K562 (cell line): ENCODE data around the gene LTB4R2. TPM values are rescaled to one million over a fixed set of nuclear protein-coding genes. Genes with fewer than 3 reads are reported as not detected.

ENCODE experiments used
- ASH1L ChIP-seq: fragments of 450-650 bp; IDR thresholded peaks from 2 replicates; pipeline ENCODE4 v1.6.1; 2018; ENCODE audit warnings: borderline replicate concordance, mild to moderate bottlenecking, low read depth; ENCODE audit not compliant: partially characterized antibody
- ATF1 ChIP-seq, 2 experiments: fragments of 450-650 bp in 1 of 2; IDR thresholded peaks; 2 replicates each; pipeline ENCODE4 v1.6.1; 2016; ENCODE audit warnings: missing compliant biosample characterization in 1 of 2, missing genetic modification characterization in 1 of 2
- DACH1 ChIP-seq: fragments of 450-650 bp; IDR thresholded peaks from 2 replicates; pipeline ENCODE4 v1.6.1; 2018; ENCODE audit not compliant: partially characterized antibody
- HDGF ChIP-seq: fragments of 450-650 bp; IDR thresholded peaks from 2 replicates; pipeline ENCODE4 v1.6.1; 2016
- MAFF ChIP-seq: IDR thresholded peaks from 2 replicates; pipeline ENCODE4 v1.6.1; 2012; ENCODE audit warnings: low read length, improper control_type of control experiment
- MEIS2 ChIP-seq: fragments of 450-650 bp; IDR thresholded peaks from 2 replicates; pipeline ENCODE4 v1.6.1; 2014; ENCODE audit warnings: mild to moderate bottlenecking; ENCODE audit not compliant: partially characterized antibody
- MIER1 ChIP-seq: fragments of 450-650 bp; IDR thresholded peaks from 2 replicates; pipeline ENCODE4 v1.6.1; 2016; ENCODE audit warnings: antibody characterized with exemption, mild to moderate bottlenecking, low read depth
- NCOA2 ChIP-seq, 2 experiments: fragments of 450-650 bp; IDR thresholded peaks; 2 replicates each; pipeline ENCODE4 v1.6.1; 2018; ENCODE audit warnings: mild to moderate bottlenecking in 2 of 2, moderate library complexity in 1 of 2; ENCODE audit not compliant: partially characterized antibody in 2 of 2
- PURB ChIP-seq: sonication (generic); formaldehyde crosslinking; IDR thresholded peaks from 2 replicates; pipeline ENCODE4 v1.9.0; 2021; ENCODE audit warnings: low read depth, mild to moderate bottlenecking, missing genetic modification reagents
- PYGO2 ChIP-seq: fragments of 450-650 bp; IDR thresholded peaks from 2 replicates; pipeline ENCODE4 v1.6.1; 2016; ENCODE audit warnings: mild to moderate bottlenecking, missing genetic modification characterization, moderate library complexity, missing compliant biosample characterization
- SIRT6 ChIP-seq: IDR thresholded peaks from one replicate; pipeline ENCODE4 v1.6.1; 2012; ENCODE audit warnings: low read depth, mild to moderate bottlenecking, control low read depth, inconsistent platforms, low read length, moderate library complexity
- TBP ChIP-seq: optimal IDR thresholded peaks from 2 replicates; pipeline ENCODE3; 2011; ENCODE audit warnings: low read depth, low read length, improper control_type of control experiment
- XRCC3 ChIP-seq: fragments of 450-650 bp; IDR thresholded peaks from 2 replicates; pipeline ENCODE4 v1.6.1; 2017; ENCODE audit warnings: mild to moderate bottlenecking, moderate library complexity
- ZNF121 ChIP-seq: sonication (generic); formaldehyde crosslinking; conservative IDR thresholded peaks from 2 replicates; pipeline ENCODE4 v1.8.0; 2022; ENCODE audit warnings: missing genetic modification reagents
- ZNF134 ChIP-seq: fragments of 250-450 bp; sonication (Bioruptor Pico); conservative IDR thresholded peaks from 2 replicates; pipeline ENCODE4 v1.4.0; 2020
- ZNF347 ChIP-seq: fragments of 450-650 bp; formaldehyde crosslinking; IDR thresholded peaks from 2 replicates; pipeline ENCODE4 v1.4.0; 2020; ENCODE audit warnings: low read depth, mild to moderate bottlenecking, moderate library complexity
- polyA plus RNA-seq, 8 experiments: library from polyadenylated mRNA; depleted of rRNA in 4 of 8; stranded (reverse) in 5 of 8; unstranded in 3 of 8; fragments of >200 nt; fragmentation: Nextera tagmentation in 2 of 8; fragmentation: Illumina TruSeq in 1 of 8; extraction: Ambion mirVana in 2 of 8; extraction: Trizol in 1 of 8; gene quantifications; 2 replicates each; pipeline versions ENCODE4 v1.2.1 to v1.2.3, GENCODE V29; 2011 to 2014; ENCODE audit warnings: inconsistent platforms in 1 of 8, missing spikeins in 1 of 8
- total RNA-seq, 7 experiments: library from RNA; depleted of rRNA in 6 of 7; stranded (reverse); fragments of >200 nt in 6 of 7; fragmentation: Illumina TruSeq in 2 of 7; extraction: Trizol in 2 of 7; gene quantifications; 2 replicates each; pipeline versions ENCODE4 v1.2.1 to v1.2.3, GENCODE V29; 2011 to 2021; ENCODE audit warnings: low replicate concordance in 1 of 7
- TF ChIP-seq, protein P1 (sequence below): fragments of 250-450 bp; sonication (Bioruptor Pico); IDR thresholded peaks from 2 replicates; pipeline ENCODE4 v1.4.0; 2020; ENCODE audit warnings: mild to moderate bottlenecking, moderate library complexity, borderline replicate concordance
- TF ChIP-seq, protein P2 (sequence below): sonication (generic); formaldehyde crosslinking; IDR thresholded peaks from 2 replicates; pipeline ENCODE4 v1.8.1; 2022; ENCODE audit warnings: missing genetic modification reagents
- TF ChIP-seq, protein P3 (sequence below): fragments of 450-650 bp; IDR thresholded peaks from 2 replicates; pipeline ENCODE4 v1.7.0; 2016; ENCODE audit warnings: borderline replicate concordance
- TF ChIP-seq, protein P4 (sequence below): fragments of 250-450 bp; sonication (Bioruptor Pico); IDR thresholded peaks from 2 replicates; pipeline ENCODE4 v1.8.0; 2022; ENCODE audit warnings: moderate library complexity, mild to moderate bottlenecking, inconsistent platforms

LTB4R2 gene
- total and polyA plus RNA-seq, 9 of the 15 experiments (the other 6 are each of a cell fraction or from before 2014, with no cell fraction given) = 0.03 to 11.6 (median 2.8) TPM; not detected in 1

DNA sequence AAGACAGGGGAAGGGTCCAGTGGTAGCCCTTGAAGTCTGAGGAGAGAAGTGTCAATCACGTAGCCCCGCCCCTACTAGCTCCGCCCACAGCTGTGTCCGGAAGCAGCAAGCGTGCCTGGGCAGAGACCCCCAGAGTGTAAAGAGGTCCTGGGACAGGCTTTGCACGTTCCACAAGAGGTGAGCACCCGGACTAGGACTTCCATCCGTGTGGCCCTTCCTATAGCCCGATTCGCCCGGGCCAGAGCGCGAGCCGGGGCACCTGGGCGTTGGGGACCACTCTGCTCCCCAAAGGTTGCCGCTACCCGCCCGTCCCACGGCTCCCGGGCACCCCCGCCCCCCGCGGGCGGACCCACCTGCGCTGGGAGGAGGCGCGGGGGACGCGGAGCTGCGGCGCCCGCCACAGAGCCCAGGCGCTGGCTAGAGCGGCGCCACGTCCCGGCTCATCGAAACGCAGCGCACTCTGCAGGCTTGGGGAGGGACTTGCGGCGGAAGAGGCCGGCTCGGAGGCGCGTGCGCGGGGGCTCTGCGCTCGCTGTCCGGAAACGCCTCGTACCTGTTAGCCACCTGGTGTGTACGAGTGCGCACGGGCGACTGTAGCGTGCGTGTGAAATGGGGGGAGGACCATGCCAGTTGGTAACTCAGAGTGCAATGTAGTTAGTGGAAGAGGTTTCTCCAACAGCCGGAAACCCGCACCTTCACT is 38.7 kb upstream of the LTB4R2 start, which contains the start of gene RABGGTA (continued):
- no peak for TF ChIP-seq ATF1 (CRISPR knock-in tag; IDR thresholded peaks at IDR 0.05)
- TF ChIP-seq ATF1 (tag; IDR thresholded peaks at IDR 0.05) = peak; percentile 74
- TF ChIP-seq PYGO2 (tag) = no peak
- TF ChIP-seq MAFF = no peak
- no peak for TF ChIP-seq ZNF134 (CRISPR knock-in tag)
- TF ChIP-seq ZNF121 = no peak
- TF ChIP-seq MIER1 = no peak
- TF ChIP-seq NCOA2 (IDR thresholded peaks at IDR 0.05; ENCODE audit: partially characterized antibody in 2 of 2) = no peak
- TF ChIP-seq, protein P1, sequence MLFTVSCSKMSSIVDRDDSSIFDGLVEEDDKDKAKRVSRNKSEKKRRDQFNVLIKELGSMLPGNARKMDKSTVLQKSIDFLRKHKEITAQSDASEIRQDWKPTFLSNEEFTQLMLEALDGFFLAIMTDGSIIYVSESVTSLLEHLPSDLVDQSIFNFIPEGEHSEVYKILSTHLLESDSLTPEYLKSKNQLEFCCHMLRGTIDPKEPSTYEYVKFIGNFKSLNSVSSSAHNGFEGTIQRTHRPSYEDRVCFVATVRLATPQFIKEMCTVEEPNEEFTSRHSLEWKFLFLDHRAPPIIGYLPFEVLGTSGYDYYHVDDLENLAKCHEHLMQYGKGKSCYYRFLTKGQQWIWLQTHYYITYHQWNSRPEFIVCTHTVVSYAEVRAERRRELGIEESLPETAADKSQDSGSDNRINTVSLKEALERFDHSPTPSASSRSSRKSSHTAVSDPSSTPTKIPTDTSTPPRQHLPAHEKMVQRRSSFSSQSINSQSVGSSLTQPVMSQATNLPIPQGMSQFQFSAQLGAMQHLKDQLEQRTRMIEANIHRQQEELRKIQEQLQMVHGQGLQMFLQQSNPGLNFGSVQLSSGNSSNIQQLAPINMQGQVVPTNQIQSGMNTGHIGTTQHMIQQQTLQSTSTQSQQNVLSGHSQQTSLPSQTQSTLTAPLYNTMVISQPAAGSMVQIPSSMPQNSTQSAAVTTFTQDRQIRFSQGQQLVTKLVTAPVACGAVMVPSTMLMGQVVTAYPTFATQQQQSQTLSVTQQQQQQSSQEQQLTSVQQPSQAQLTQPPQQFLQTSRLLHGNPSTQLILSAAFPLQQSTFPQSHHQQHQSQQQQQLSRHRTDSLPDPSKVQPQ (CRISPR knock-in tag) = no peak
- no peak for TF ChIP-seq ZNF347 (CRISPR knock-in tag)
- TF ChIP-seq, protein P2, sequence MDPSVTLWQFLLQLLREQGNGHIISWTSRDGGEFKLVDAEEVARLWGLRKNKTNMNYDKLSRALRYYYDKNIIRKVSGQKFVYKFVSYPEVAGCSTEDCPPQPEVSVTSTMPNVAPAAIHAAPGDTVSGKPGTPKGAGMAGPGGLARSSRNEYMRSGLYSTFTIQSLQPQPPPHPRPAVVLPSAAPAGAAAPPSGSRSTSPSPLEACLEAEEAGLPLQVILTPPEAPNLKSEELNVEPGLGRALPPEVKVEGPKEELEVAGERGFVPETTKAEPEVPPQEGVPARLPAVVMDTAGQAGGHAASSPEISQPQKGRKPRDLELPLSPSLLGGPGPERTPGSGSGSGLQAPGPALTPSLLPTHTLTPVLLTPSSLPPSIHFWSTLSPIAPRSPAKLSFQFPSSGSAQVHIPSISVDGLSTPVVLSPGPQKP (CRISPR knock-in tag) = no peak
- no peak for TF ChIP-seq PURB (CRISPR knock-in tag)
- peak; percentile 72 for TF ChIP-seq MEIS2
- no peak for TF ChIP-seq SIRT6
- TF ChIP-seq XRCC3 = no peak
- no peak for TF ChIP-seq HDGF
- TF ChIP-seq, protein P3, sequence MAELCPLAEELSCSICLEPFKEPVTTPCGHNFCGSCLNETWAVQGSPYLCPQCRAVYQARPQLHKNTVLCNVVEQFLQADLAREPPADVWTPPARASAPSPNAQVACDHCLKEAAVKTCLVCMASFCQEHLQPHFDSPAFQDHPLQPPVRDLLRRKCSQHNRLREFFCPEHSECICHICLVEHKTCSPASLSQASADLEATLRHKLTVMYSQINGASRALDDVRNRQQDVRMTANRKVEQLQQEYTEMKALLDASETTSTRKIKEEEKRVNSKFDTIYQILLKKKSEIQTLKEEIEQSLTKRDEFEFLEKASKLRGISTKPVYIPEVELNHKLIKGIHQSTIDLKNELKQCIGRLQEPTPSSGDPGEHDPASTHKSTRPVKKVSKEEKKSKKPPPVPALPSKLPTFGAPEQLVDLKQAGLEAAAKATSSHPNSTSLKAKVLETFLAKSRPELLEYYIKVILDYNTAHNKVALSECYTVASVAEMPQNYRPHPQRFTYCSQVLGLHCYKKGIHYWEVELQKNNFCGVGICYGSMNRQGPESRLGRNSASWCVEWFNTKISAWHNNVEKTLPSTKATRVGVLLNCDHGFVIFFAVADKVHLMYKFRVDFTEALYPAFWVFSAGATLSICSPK = no peak
- TF ChIP-seq DACH1 = no peak
- TF ChIP-seq TBP = peak; percentile 54
- TF ChIP-seq ASH1L = no peak
- TF ChIP-seq, protein P4, sequence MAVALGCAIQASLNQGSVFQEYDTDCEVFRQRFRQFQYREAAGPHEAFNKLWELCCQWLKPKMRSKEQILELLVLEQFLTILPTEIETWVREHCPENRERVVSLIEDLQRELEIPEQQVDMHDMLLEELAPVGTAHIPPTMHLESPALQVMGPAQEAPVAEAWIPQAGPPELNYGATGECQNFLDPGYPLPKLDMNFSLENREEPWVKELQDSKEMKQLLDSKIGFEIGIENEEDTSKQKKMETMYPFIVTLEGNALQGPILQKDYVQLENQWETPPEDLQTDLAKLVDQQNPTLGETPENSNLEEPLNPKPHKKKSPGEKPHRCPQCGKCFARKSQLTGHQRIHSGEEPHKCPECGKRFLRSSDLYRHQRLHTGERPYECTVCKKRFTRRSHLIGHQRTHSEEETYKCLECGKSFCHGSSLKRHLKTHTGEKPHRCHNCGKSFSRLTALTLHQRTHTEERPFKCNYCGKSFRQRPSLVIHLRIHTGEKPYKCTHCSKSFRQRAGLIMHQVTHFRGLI (CRISPR knock-in tag) = no peak
